NOMO-1 (cell line): ENCODE data around the gene PEX14.

Experiments
- DNase-seq, 2 experiments: peaks; one replicate each; lab custom pipeline; 2025; ENCODE audit not compliant: unreplicated experiment in 2 of 2; lab: John Stamatoyannopoulos, UW

PEX14 gene

DNA sequence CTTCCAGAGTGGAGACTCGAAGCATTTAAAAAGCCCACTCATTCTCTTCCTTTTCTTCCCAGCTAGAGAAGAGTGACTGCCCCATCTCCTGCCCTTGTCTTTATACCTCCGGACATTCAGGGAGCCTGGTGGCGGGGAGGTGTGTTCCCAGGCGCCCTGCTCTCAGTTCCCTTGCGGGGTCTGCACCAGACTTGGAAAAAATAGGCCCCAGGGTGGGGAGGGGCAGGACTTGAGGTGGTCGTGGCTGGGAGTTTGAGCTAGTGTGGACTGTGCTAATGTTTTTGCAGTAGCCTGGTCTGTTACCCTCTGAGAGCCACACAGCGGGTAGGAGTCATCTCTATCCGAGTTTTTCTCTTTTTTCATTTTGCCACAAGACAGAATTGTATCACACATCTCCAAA, 139.1 kb downstream of the PEX14 start:
- no peak for DNase-seq

DNA sequence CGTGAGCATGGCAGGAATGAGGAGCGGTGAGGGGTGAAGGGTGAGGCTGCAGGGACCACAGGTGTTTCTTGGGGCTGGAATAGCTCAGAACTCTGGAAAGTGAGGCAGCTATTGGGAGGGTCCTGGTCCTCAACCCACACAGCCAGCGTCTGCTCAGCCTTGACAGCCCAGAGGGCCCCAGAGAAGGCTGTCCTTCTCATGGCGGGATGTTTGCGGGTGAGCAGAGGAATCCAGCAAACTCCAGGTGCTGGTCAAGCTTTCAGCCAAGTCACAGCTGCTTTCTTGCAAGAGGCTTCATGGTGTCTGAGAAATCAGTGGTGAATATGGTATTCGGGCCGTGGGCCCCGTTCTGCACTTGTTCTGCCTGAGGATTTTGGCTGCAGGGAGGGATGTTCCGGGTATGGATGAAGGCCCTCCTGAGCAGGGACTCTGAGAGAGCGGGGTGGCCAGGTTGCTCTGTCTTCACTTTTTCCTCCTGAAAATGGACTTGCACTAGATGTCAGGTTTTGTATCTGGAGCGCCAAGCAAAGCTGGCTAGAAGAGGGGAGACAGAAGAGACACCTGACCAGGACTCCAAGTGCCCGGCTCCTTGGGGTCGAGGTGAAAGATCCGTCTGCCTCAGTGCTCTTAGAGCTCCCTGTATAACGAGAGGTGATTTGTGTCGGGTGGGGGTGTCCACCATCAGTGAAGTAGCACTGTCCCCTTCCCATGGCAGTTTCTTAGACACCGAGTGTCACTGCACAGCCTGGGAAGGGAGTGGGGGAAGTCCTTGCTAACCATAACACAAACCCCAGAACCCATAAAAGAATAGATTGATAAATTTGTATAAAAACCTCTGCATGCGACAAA, 139.9 kb downstream of the PEX14 start:
- DNase-seq, result no peak

DNA sequence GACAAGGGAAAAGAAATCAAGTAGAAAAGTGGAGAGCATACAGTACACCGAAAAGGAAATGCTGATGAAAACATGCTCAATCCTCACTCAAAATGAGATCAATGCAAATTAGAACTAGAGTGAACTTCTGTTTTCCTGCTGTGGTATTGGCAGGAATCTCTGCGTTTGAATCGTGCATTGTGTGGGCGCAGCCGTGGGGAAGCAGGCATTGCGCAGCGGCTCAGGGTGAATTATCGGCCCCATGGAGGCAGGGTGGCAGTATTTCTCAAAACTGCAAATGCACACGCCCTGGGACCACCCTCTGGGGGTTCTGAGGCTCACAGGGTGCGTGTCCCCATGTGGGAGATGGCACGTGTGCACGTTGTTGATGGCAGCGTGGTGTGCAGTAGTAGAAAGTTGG, 140.6 kb downstream of the PEX14 start:
- DNase-seq, result no peak

- DNase-seq, result no peak
Observed at GRCh38 chr1:10615932-10616671, 141.4 kb downstream of the PEX14 start.

DNA sequence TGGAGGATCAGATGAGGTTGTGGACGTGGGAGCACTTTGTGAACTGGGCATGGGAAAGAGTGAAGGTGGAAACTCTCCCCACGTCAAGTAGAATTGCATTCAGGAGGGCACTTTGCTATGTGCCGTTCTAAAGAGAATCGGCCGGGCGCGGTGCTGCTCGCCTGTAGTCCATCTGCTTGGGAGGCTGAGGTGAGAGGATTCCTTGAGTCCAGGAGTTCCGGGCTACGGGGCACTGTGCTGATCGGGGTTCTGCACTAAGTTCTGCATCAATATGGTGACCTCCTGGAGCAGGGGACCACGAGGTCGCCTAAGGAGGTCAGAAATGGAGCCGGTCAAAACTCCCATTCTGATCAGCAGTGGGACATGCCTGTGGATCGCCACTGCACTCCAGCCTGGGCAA, 141.9 kb downstream of the PEX14 start:
- no peak for DNase-seq

GRCh38 chr1:10617318-10617717, 142.6 kb downstream of the PEX14 start:
- no peak for DNase-seq

GRCh38 chr1:10617931-10618885, 143.5 kb downstream of the PEX14 start:
- no peak for DNase-seq

DNA sequence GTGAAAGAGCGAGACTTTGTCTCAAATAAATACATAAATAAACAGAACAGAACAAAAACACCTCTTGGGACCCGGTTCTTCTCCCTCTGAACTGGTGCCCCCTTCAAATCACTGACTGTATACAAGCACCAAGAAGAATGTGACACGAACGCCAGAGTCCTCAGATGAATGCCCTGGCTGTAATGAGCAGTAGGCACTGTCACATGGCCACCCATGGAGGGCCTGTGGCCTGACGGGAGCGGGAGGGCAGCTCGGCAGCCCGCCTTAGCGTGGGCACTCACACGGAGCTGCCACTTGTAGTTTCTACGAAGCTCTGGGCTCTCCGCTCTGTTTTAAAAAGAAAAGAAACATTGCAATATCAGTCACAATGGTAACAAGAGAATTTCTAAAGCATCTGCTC, 146.0 kb downstream of the PEX14 start:
- no peak for DNase-seq

DNA sequence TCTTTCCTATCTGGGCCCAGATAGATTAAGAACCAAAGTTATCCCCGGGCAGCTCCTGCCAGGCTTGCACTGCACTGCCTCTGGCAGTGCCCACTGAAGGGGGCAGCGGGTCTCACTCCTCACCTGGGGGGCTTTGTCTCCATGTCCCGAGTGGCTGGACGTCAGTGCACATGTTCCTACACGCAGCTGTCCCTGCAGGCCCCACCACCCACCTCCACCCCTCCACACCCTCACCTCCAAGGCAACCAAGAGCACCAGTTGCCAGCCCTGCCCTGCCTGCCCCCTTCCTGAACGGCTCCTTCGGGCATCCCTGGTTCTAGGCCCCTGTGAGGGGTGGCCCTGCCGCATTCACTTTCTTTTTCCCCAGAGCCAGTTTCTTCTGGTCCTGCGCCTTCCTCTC, 147.2 kb downstream of the PEX14 start:
- no peak for DNase-seq

DNA sequence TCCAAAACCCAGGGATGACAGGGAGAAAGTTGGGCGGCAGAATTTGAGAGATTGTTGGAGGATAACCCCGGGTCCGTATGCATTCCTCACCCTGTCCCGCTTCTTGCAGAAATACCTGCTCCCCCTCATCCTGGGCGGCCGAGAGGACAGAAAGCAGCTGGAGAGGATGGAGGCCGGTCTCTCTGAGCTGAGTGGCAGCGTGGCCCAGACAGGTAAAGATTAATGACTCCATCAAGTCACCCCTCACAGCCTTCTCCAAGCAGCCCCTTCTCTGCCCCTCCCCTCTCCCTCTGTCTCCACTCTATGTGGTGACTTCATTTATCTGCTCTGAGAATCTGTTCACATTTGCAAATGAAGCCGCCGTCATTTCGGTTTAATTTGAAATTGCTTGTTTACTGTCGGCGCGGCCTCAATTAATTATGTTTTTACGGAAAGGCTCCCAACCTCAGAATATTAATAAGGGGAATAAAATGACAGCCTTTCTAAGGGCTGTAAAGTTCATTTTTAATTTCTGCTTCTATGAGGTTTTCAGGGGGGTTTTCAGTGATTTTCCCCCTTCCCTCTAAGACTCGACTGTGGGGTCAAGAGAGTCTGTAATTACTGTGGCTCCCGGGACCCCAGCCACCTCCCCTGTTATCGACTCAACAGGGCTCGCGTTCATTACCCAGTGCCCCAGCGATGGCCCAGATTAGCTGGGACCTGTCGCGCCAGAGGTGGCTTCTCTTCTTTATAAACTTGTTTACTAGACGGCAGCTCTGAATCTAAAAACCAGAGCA, 148.3 kb downstream of the PEX14 start:
- no peak for DNase-seq

- DNase-seq, result no peak
Observed at GRCh38 chr1:10623686-10624145, 149.0 kb downstream of the PEX14 start.

- no peak for DNase-seq
Observed at GRCh38 chr1:10624256-10625050, 149.7 kb downstream of the PEX14 start.

DNA sequence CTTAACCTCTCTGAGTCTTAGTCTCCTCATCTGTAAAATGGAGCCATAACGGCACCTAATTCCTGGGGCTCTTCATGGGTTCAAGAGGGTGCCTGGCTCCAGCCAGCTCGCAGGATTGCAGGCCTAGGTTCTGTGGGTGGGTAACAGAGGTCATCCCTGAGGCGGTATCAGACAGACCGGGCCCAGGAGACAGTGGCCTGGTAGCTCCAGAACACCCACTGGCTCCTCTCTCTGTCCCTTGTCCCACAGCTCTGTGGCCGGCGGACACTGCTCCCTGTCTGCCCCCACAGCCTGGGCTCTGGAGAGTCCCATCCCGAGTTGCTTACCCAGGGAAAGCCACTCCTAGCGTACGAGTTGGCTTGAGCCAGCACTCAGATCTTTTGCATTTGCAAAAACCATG, 150.3 kb downstream of the PEX14 start:
- no peak for DNase-seq

- no peak for DNase-seq
Observed at GRCh38 chr1:10625554-10625953, 150.8 kb downstream of the PEX14 start.

- no peak for DNase-seq
Observed at GRCh38 chr1:10626131-10626731, 151.5 kb downstream of the PEX14 start.

DNA sequence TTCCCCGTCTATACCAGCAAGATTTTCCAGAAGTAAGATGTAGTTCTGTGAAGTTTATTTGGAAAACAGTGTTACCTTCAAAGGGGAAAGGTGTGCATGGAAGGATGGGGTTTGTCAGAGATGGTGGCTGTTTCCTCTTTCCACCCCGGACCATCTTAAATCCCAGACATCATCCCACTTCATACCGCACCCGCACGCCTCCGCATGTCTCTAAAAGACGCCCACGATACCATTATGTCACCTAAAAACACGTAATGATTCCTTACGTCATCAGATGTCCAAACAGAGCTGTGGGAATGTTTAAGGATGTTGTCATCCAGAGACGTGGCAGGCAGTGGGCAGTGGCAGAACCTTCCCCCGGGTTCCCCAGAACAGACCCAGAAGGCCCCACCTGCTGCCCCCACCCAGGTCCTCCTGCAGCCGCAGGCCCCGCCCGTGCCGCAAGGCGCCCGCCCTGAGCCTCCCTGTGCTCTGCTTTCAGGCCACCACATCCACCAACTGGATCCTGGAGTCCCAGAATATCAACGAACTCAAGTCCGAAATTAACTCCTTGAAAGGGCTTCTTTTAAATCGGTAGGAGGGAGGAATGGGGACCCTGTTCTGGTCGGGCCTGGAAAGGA, 152.2 kb downstream of the PEX14 start:
- DNase-seq, result no peak

GRCh38 chr1:10628685-10629084, 153.9 kb downstream of the PEX14 start:
- no peak for DNase-seq

- no peak for DNase-seq
Observed at GRCh38 chr1:10629091-10629815, 154.5 kb downstream of the PEX14 start.
